ENCODE results near the gene ATP8A2. TPM values are rescaled to one million over a fixed set of nuclear protein-coding genes. Genes with fewer than 3 reads are reported as not detected.
A peak's percentile ranks its signal among the peaks of the same experiment; 100 is the strongest.

The ATP8A2 gene
- total RNA-seq, 1 donor from 2014 or later: 1.9 TPM

GRCh38 chr13:25890671-25891212, 519.0 kb downstream of the ATP8A2 start:
- DNase-seq (ENCODE audit: low spot score): no peak
- TF ChIP-seq CTCF (IDR thresholded peaks at IDR 0.05): no peak
- H3K9me3 Mint-ChIP-seq (ENCODE audit: low read depth): no peaks in the 10 kb centered on the region
- no peak overlapping the region for H3K27ac Mint-ChIP-seq (ENCODE audit: unreplicated experiment)
- no peaks in the 10 kb centered on the region for H3K27me3 Mint-ChIP-seq (ENCODE audit: low read depth)
- H3K4me3 Mint-ChIP-seq (ENCODE audit: unreplicated experiment): no peak overlapping the region
- H3K36me3 Mint-ChIP-seq (ENCODE audit: low read depth): peaks cover 1% of the 10 kb centered on the region
- H3K4me1 Mint-ChIP-seq (ENCODE audit: low read depth): peaks cover 21% of the 10 kb centered on the region

GRCh38 chr13:25898991-25899390, 527.2 kb downstream of the ATP8A2 start:
- Mint-ChIP-seq H3K4me1 (ENCODE audit: low read depth) (peaks cover 3% of the 10 kb centered on the region), H3K4me3 (ENCODE audit: unreplicated experiment) (no peak overlapping the region), H3K27me3 (ENCODE audit: low read depth) (no peaks in the 10 kb centered on the region), H3K27ac (ENCODE audit: unreplicated experiment) (no peak overlapping the region), H3K9me3 (ENCODE audit: low read depth) (peaks cover 10% of the 10 kb centered on the region), H3K36me3 (ENCODE audit: low read depth) (peaks cover 1% of the 10 kb centered on the region)
- no peak for TF ChIP-seq CTCF (IDR thresholded peaks at IDR 0.05)
- no peak for DNase-seq (ENCODE audit: low spot score)

- Mint-ChIP-seq H3K27me3 (ENCODE audit: low read depth) (no peaks in the 10 kb centered on the region), H3K4me1 (ENCODE audit: low read depth) (peaks cover 3% of the 10 kb centered on the region), H3K36me3 (ENCODE audit: low read depth) (peaks cover 1% of the 10 kb centered on the region), H3K4me3 (ENCODE audit: unreplicated experiment) (no peak overlapping the region), H3K27ac (ENCODE audit: unreplicated experiment) (no peak overlapping the region), H3K9me3 (ENCODE audit: low read depth) (peaks cover 10% of the 10 kb centered on the region)
- TF ChIP-seq CTCF (IDR thresholded peaks at IDR 0.05): no peak
- DNase-seq (ENCODE audit: low spot score): peak; percentile 48
Observed at GRCh38 chr13:25899464-25899863, 527.7 kb downstream of the ATP8A2 start.

- no peaks in the 10 kb centered on the region for H3K27me3 Mint-ChIP-seq (ENCODE audit: low read depth)
- H3K9me3 Mint-ChIP-seq (ENCODE audit: low read depth): peaks cover 10% of the 10 kb centered on the region
- H3K36me3 Mint-ChIP-seq (ENCODE audit: low read depth): peaks cover 1% of the 10 kb centered on the region
- H3K4me3 Mint-ChIP-seq (ENCODE audit: unreplicated experiment): no peak overlapping the region
- peaks cover 3% of the 10 kb centered on the region for H3K4me1 Mint-ChIP-seq (ENCODE audit: low read depth)
- TF ChIP-seq CTCF (IDR thresholded peaks at IDR 0.05): no peak
- no peak overlapping the region for H3K27ac Mint-ChIP-seq (ENCODE audit: unreplicated experiment)
- DNase-seq (ENCODE audit: low spot score): no peak
Observed at GRCh38 chr13:25899952-25900351, 528.2 kb downstream of the ATP8A2 start.

DNA sequence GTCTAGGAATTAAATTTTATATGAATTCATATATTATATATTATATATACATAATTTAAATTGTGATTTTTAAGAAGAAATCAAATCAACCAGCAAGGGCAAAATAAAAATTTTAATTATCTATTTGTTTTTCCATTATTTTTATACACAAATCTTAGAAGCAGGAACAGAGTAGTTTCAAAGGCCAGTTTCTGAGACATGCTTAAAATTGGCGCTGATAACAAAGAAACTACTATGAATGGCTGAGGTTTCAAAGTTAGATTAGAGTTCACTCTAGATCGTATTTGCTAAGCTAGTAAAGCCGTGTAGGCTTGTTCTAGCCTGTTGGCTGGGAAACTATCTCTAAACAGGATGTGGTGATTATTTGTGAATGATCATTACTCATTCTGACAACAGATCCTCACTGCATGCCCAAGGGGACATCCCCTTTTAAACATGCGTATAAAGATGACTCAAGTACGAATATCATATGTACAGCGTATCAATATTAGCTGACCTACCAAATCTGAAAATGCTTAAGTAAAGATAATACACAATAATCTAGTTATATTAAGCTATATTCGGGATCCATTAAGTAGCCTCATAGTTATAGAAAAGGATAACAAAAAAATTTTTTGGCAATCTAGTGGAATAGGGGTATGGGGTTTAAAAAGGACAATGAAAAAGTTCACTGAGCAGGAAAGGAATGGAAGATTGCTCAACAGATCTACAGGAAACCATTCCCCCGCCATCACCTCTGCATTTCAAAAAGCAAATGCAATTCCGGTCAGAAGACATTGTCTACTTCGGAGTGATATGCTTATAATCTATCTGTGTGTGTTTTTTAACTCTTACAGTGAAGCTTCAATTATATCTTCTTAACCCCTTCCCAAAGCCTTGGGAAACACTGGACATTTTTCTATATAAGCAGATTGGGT, 529.9 kb downstream of the ATP8A2 start:
- peaks cover 8% of the 10 kb centered on the region for H3K9me3 Mint-ChIP-seq (ENCODE audit: low read depth)
- no peak overlapping the region for H3K4me3 Mint-ChIP-seq (ENCODE audit: unreplicated experiment)
- no peaks in the 10 kb centered on the region for H3K27me3 Mint-ChIP-seq (ENCODE audit: low read depth)
- no peak for DNase-seq (ENCODE audit: low spot score)
- no peak overlapping the region for H3K27ac Mint-ChIP-seq (ENCODE audit: unreplicated experiment)
- H3K36me3 Mint-ChIP-seq (ENCODE audit: low read depth): no peaks in the 10 kb centered on the region
- peaks cover 3% of the 10 kb centered on the region for H3K4me1 Mint-ChIP-seq (ENCODE audit: low read depth)
- TF ChIP-seq CTCF (IDR thresholded peaks at IDR 0.05): no peak

Data from chondrocyte (in vitro differentiated cells).